Measurements from ENCODE around the gene CDH23.

The CDH23 gene

DNA sequence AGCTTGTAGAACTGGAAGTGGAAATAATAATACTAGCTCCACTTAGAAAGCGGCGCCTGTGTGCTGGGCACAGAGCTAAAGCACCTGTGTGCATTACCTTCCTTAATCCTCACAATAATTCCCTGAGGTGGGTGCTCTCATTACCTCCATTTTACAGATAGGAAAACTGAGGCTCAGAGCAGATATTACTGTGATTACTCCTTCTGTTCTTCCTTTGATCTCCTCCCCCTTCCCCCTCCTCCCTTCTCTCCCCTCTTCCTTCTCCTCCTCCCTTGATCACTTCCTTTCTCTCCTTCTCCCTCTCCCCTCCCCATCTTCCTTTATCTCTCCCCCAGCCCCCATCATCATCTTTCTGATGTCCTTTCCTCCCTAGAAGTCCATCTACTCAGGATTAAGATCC lies 267.9 kb downstream of the CDH23 start:
- TF ChIP-seq, protein P1, sequence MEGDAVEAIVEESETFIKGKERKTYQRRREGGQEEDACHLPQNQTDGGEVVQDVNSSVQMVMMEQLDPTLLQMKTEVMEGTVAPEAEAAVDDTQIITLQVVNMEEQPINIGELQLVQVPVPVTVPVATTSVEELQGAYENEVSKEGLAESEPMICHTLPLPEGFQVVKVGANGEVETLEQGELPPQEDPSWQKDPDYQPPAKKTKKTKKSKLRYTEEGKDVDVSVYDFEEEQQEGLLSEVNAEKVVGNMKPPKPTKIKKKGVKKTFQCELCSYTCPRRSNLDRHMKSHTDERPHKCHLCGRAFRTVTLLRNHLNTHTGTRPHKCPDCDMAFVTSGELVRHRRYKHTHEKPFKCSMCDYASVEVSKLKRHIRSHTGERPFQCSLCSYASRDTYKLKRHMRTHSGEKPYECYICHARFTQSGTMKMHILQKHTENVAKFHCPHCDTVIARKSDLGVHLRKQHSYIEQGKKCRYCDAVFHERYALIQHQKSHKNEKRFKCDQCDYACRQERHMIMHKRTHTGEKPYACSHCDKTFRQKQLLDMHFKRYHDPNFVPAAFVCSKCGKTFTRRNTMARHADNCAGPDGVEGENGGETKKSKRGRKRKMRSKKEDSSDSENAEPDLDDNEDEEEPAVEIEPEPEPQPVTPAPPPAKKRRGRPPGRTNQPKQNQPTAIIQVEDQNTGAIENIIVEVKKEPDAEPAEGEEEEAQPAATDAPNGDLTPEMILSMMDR (conservative IDR thresholded peaks at IDR 0.05; ENCODE audit: low read depth, low read length) = no peak
- H3K4me3 ChIP-seq (ENCODE audit: low read depth, low read length) = no peak overlapping the region
- DNase-seq (ENCODE audit: low read depth) = no peak

DNA sequence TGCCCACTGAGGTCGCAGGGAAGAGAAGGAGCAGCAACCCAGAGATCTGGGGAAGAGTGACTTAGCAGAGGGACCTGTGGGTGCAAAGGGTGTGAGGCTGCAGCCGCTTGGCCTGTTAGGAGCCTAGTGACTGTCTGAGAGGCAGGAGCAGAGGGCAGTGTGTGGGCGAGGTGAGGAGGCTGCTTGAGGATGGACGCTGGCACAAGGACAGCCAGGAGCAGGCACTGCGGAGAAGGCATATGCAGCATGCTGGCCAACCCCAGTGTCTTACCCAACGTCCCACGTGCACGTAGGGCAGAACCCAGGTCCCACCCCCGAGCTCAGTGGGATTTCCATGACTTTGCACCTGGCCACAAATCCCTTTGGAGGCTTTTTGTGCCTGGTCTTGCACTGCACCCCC lies 268.7 kb downstream of the CDH23 start:
- DNase-seq (ENCODE audit: low read depth) = no peak
- TF ChIP-seq, protein P1 (conservative IDR thresholded peaks at IDR 0.05; ENCODE audit: low read depth, low read length) = no peak
- H3K4me3 ChIP-seq (ENCODE audit: low read depth, low read length) = no peak overlapping the region

DNA sequence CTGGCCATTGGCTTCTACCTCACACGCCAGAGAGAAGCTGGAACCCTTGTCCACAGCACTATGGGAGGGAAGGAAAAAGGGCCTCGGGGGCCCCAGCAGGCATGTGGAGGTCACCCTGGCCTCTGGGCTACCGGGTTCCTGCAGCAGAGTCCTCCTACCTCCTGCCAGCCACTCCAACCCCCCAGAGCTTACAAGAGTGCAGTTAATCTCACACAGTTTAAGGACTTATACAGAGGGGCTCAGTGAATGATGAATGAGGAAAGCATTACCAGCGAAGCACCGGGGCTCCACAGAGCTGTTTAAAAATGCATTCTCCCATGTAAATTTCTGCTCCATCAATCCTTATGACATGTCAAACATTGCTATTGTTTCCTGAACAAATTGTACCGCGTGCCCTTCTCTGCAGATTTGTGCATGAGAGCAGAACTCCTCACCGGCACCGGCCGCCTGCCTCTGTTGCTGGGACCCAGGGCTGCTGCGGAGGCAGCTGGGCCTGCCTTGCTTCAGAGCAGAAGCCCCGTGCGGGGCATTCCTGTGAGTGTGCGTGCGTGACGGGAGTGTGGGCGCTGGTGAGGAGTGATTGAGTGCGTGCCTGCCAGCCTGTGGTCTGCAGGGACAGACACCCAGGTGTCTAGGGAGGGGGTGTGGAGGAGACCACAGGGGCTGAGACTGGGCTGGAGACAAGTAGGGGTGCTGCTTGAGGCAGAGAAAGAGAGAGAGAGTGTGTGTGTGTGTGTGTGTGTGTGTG lies 270.1 kb downstream of the CDH23 start:
- H3K4me3 ChIP-seq (ENCODE audit: low read depth, low read length) = no peak overlapping the region
- DNase-seq (ENCODE audit: low read depth) = no peak
- TF ChIP-seq, protein P1 (conservative IDR thresholded peaks at IDR 0.05; ENCODE audit: low read depth, low read length) = no peak

DNA sequence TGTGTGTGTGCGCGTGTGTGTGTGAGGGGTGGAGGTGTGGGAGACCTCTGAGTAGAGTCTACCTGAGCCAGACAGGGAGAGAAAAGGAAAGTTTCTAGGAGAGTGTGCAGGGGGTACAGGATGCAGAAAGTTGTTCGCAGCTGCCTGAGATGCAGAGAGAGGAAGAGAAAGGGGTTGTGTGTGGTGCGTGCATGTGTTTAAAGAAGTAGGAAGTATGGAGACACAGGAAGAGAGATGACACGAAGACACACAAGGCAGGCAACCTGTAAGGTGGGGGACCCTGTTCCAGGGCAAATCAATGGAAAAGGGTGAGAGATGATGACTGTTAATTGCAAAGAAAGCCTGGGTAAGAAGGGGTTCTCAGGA lies 270.6 kb downstream of the CDH23 start:
- TF ChIP-seq, protein P1 (conservative IDR thresholded peaks at IDR 0.05; ENCODE audit: low read depth, low read length) = no peak
- DNase-seq (ENCODE audit: low read depth) = no peak
- no peak overlapping the region for H3K4me3 ChIP-seq (ENCODE audit: low read depth, low read length)

DNA sequence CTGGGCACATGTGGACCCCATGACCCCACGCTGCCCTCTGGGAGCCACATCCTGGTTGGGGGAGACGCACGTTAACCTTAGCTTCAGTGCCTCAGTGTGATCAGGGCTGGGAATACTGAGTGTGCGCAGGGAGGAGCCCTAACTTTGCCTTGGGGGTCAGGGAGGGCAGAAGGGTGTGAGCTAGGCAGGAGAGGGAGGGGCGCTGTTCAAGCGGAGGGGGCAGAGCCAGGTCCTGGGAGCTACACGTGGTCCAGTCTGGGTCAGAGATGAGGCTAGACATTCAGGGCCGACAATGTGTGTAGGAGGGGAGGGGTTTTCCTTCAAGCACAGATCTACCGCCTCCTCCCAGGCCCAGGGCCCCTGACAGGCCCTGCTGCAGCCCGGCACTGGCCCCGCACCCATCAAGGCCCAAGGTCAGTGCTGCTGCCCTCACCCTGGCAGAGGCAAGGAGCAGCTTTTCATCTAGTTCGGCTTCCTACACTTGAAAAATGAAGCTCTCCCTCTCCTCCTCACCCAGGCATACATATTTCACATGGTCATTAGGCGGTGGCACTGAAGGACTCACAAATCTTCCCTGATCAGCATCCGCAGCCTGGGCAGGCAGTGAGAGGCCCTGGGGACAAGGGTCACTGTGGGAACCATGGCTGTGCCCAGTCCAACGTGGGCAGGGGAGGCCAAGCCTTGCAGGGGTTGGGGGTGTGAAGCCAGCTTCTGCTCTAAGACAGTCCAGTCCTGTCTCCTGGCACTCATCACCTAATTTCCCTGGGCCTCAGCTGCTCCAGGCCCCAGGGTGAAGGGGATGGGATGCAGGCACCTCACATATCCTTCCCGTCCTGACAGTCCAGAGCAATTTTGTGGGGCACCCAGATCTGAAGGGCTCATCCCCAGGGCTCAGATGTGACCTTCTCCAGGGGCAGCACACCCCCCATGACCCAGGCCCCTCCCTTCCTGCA lies 275.6 kb downstream of the CDH23 start:
- DNase-seq (ENCODE audit: low read depth) = no peak
- H3K4me3 ChIP-seq (ENCODE audit: low read depth, low read length) = no peak overlapping the region
- TF ChIP-seq, protein P1 (conservative IDR thresholded peaks at IDR 0.05; ENCODE audit: low read depth, low read length) = no peak

DNA sequence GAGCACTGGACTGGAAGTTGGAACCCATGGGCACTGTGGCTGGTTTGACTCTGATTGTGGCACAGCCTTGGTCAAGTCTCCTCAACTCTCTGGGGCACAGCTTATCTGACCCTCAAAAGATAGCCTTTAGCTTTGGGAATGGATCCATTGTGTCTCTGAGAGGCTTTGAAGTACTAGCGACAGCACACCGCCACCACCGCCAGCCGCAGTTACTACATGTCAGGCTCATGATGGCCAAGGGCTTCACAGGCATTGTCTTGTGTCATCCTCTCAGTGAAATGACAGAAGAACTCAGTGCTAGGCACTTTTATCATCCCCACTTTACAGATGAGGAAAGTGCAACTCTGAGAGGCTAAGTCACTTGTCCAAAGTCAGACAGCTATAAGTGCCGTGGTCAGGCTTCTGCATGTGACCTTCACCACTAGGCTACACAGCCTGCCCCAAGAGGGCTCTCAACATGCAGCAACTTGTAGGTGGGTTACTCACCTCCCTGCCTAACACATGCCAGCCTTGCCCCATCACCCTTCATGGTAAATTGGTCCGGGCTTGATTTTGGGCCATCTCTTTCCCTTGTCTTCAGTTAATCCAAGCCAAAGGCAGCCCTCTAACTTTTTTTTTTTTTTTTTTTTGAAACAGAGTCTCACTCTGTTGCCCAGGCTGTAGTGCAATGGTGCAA lies 278.7 kb downstream of the CDH23 start:
- DNase-seq (ENCODE audit: low read depth) = no peak
- H3K4me3 ChIP-seq (ENCODE audit: low read depth, low read length) = no peak overlapping the region
- TF ChIP-seq, protein P1 (conservative IDR thresholded peaks at IDR 0.05; ENCODE audit: low read depth, low read length) = no peak

All from choroid plexus epithelial cell (primary cell).